NCI-H2227 (cell line): ENCODE data around the gene ADRA2C.

Experiments used
- DNase-seq: peaks from one replicate; lab custom pipeline; 2025; ENCODE audit not compliant: unreplicated experiment; lab: John Stamatoyannopoulos, UW

The ADRA2C gene

GRCh38 chr4:3732076-3733028, 33.8 kb upstream of the ADRA2C start:
- no peak for DNase-seq

GRCh38 chr4:3733195-3733594, 33.0 kb upstream of the ADRA2C start:
- no peak for DNase-seq

GRCh38 chr4:3735196-3735595, 31.0 kb upstream of the ADRA2C start:
- DNase-seq, result no peak

- no peak for DNase-seq
Observed at GRCh38 chr4:3736290-3736689, 29.9 kb upstream of the ADRA2C start.

GRCh38 chr4:3736806-3737205, 29.4 kb upstream of the ADRA2C start:
- DNase-seq, result no peak

- DNase-seq, result no peak
Observed at GRCh38 chr4:3739577-3739976, 26.6 kb upstream of the ADRA2C start.

- no peak for DNase-seq
Observed at GRCh38 chr4:3740256-3740655, 25.9 kb upstream of the ADRA2C start.

GRCh38 chr4:3741217-3742011, 24.8 kb upstream of the ADRA2C start:
- DNase-seq, result no peak

GRCh38 chr4:3742610-3743009, 23.6 kb upstream of the ADRA2C start:
- DNase-seq, result no peak

- DNase-seq, result no peak
Observed at GRCh38 chr4:3744232-3744631, 22.0 kb upstream of the ADRA2C start.

- DNase-seq, result no peak
Observed at GRCh38 chr4:3744901-3745300, 21.3 kb upstream of the ADRA2C start.

- no peak for DNase-seq
Observed at GRCh38 chr4:3745886-3746656, 20.1 kb upstream of the ADRA2C start.

- DNase-seq, result no peak
Observed at GRCh38 chr4:3746701-3747580, 19.2 kb upstream of the ADRA2C start.

GRCh38 chr4:3747581-3747904, 18.6 kb upstream of the ADRA2C start:
- no peak for DNase-seq

- DNase-seq, result no peak
Observed at GRCh38 chr4:3748136-3748898, 17.9 kb upstream of the ADRA2C start.

GRCh38 chr4:3749081-3749480, 17.1 kb upstream of the ADRA2C start:
- DNase-seq, result no peak

- no peak for DNase-seq
Observed at GRCh38 chr4:3750334-3750733, 15.9 kb upstream of the ADRA2C start.

- no peak for DNase-seq
Observed at GRCh38 chr4:3752022-3752421, 14.2 kb upstream of the ADRA2C start.

GRCh38 chr4:3753726-3754412, 12.3 kb upstream of the ADRA2C start:
- DNase-seq, result no peak
